PC-3 (cell line): Measurements from ENCODE around the gene GMDS.

Experiments used
- EZH2 ChIP-seq: fragments of 300-600 bp; sonication (generic); IDR thresholded peaks from one replicate; pipeline ENCODE4 v1.6.1; 2017; ENCODE audit warnings: antibody characterized with exemption, mild to moderate bottlenecking, low read length; ENCODE audit not compliant: unreplicated experiment
- EZH2phosphoT487 ChIP-seq: fragments of 300-600 bp; sonication (generic); IDR thresholded peaks from 2 replicates; pipeline ENCODE4 v1.6.1; 2018; ENCODE audit warnings: mild to moderate bottlenecking, antibody characterized with exemption, low read length, borderline replicate concordance
- TF ChIP-seq, protein P1 (sequence below): fragments of 300-600 bp; sonication (generic); conservative IDR thresholded peaks from 2 replicates; pipeline ENCODE4 v1.5.1; 2017; ENCODE audit warnings: antibody characterized with exemption, low read depth, mild to moderate bottlenecking, low read length

GRCh38 chr6:1670711-1671462 lies 574.5 kb downstream of the GMDS start:
- TF ChIP-seq, protein P1, sequence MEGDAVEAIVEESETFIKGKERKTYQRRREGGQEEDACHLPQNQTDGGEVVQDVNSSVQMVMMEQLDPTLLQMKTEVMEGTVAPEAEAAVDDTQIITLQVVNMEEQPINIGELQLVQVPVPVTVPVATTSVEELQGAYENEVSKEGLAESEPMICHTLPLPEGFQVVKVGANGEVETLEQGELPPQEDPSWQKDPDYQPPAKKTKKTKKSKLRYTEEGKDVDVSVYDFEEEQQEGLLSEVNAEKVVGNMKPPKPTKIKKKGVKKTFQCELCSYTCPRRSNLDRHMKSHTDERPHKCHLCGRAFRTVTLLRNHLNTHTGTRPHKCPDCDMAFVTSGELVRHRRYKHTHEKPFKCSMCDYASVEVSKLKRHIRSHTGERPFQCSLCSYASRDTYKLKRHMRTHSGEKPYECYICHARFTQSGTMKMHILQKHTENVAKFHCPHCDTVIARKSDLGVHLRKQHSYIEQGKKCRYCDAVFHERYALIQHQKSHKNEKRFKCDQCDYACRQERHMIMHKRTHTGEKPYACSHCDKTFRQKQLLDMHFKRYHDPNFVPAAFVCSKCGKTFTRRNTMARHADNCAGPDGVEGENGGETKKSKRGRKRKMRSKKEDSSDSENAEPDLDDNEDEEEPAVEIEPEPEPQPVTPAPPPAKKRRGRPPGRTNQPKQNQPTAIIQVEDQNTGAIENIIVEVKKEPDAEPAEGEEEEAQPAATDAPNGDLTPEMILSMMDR, result no peak
- TF ChIP-seq EZH2phosphoT487 (no peak), EZH2 (no peak)
